Smooth muscle cell (in vitro differentiated cells): ENCODE data around the gene SLC35E1. TPM values are rescaled to one million over a fixed set of nuclear protein-coding genes. Genes with fewer than 3 reads are reported as not detected.

ENCODE experiments used
- DNase-seq: peaks from one replicate; lab custom pipeline; 2025; ENCODE audit not compliant: unreplicated experiment; lab: John Stamatoyannopoulos, UW
- H2AFZ ChIP-seq: fragments of 200-600 bp; sonication (generic); 2 replicates; pipeline ENCODE4 v1.6.0; 2016; ENCODE audit warnings: antibody characterized with exemption, low read depth, mild to moderate bottlenecking
- H3F3A ChIP-seq: fragments of 200-600 bp; sonication (generic); 2 replicates; pipeline ENCODE4 v1.6.0; 2017; ENCODE audit warnings: antibody characterized with exemption, low read depth
- H3K27ac ChIP-seq: fragments of 200-600 bp; sonication (generic); 2 replicates; pipeline ENCODE4 v1.5.1; 2016; ENCODE audit warnings: low read depth, mild to moderate bottlenecking
- H3K27me3 ChIP-seq: fragments of 200-600 bp; sonication (generic); 2 replicates; pipeline ENCODE4 v1.6.1; 2016; ENCODE audit warnings: low read depth, mild to moderate bottlenecking
- H3K36me3 ChIP-seq: fragments of 200-600 bp; sonication (generic); 2 replicates; pipeline ENCODE4 v1.5.1; 2016; ENCODE audit warnings: low read depth
- H3K4me1 ChIP-seq: fragments of 200-600 bp; sonication (generic); 2 replicates; pipeline ENCODE4 v1.5.1; 2016; ENCODE audit warnings: low read depth
- H3K4me2 ChIP-seq: fragments of 200-600 bp; sonication (generic); 2 replicates; pipeline ENCODE4 v1.6.0; 2016; ENCODE audit warnings: mild to moderate bottlenecking
- H3K4me3 ChIP-seq: fragments of 200-600 bp; sonication (generic); 2 replicates; pipeline ENCODE4 v1.5.1; 2016; ENCODE audit warnings: mild to moderate bottlenecking
- H3K79me2 ChIP-seq: fragments of 200-600 bp; sonication (generic); 2 replicates; pipeline ENCODE4 v1.6.0; 2016; ENCODE audit warnings: low read depth, mild to moderate bottlenecking
- H3K9ac ChIP-seq: fragments of 200-600 bp; sonication (generic); 2 replicates; pipeline ENCODE4 v1.6.0; 2016; ENCODE audit warnings: low read depth
- H3K9me3 ChIP-seq: fragments of 200-600 bp; sonication (generic); replicated peaks from 2 replicates; pipeline ENCODE4 v1.5.1; 2016; ENCODE audit warnings: low read depth
- H4K20me1 ChIP-seq: fragments of 200-600 bp; sonication (generic); 2 replicates; pipeline ENCODE4 v1.6.0; 2016; ENCODE audit warnings: low read depth
- WGBS: methylation state at CpG from one replicate; pipeline ENCODE4 v1.1.7; 2016; ENCODE audit warnings: low lambda C conversion rate; 5-methylcytosine and 5-hydroxymethylcytosine counted together
- polyA plus RNA-seq: library from polyadenylated mRNA; unstranded; fragments of >200 nt; fragmentation: Nextera tagmentation; extraction: Ambion mirVana; gene quantifications from 2 replicates; pipeline ENCODE4 v1.2.1, GENCODE V29; 2016
- total RNA-seq: library from RNA; depleted of rRNA; stranded (reverse); fragments of >200 nt; gene quantifications from 2 replicates; pipeline ENCODE4 v1.2.3, GENCODE V29; 2014
- TF ChIP-seq, protein P1 (sequence below): fragments of 200-600 bp; sonication (generic); IDR thresholded peaks from 2 replicates; pipeline ENCODE4 v1.5.1; 2017; ENCODE audit warnings: borderline replicate concordance, mild to moderate bottlenecking, antibody characterized with exemption; ENCODE audit not compliant: insufficient read depth, poor library complexity, severe bottlenecking

The SLC35E1 gene
- total and polyA plus RNA-seq, 2 experiments from 2014 or later, result 35.3 to 37.3 TPM

DNA sequence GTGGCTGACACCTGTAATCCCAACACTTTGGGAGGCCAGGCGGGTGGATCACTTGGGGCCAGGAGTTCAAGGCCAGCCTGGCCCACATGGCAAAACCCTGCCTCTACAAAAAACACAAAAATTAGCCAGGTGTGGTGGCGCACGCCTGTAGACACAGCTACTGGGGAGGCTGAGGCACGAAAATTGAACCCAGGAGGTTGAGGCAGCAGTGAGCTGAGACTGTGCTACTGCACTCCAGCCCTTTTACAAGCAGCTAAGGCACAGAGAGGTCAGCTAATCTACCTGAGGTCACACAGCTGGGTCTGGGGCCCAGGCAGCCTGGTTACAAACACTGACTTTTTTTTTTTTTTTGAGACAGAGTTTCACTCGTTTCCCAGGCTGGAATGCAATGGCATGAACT lies 28.6 kb upstream of the SLC35E1 start:
- H3K9me3 ChIP-seq, result no peaks in the 10 kb centered on the region
- DNase-seq, result no peak
- H4K20me1 ChIP-seq, result peaks cover 100% of the 10 kb centered on the region
- peaks cover 100% of the 10 kb centered on the region for H3K79me2 ChIP-seq
- no peak overlapping the region for H3K4me3 ChIP-seq
- TF ChIP-seq, protein P1, sequence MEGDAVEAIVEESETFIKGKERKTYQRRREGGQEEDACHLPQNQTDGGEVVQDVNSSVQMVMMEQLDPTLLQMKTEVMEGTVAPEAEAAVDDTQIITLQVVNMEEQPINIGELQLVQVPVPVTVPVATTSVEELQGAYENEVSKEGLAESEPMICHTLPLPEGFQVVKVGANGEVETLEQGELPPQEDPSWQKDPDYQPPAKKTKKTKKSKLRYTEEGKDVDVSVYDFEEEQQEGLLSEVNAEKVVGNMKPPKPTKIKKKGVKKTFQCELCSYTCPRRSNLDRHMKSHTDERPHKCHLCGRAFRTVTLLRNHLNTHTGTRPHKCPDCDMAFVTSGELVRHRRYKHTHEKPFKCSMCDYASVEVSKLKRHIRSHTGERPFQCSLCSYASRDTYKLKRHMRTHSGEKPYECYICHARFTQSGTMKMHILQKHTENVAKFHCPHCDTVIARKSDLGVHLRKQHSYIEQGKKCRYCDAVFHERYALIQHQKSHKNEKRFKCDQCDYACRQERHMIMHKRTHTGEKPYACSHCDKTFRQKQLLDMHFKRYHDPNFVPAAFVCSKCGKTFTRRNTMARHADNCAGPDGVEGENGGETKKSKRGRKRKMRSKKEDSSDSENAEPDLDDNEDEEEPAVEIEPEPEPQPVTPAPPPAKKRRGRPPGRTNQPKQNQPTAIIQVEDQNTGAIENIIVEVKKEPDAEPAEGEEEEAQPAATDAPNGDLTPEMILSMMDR, result no peak
- no peak overlapping the region for H3K4me2 ChIP-seq
- 98% methylated on average over 4 of the region's 5 CpGs for WGBS
- no peaks in the 10 kb centered on the region for H3K36me3 ChIP-seq
- no peak overlapping the region for H3K27ac ChIP-seq
- H3K27me3 ChIP-seq, result no peaks in the 10 kb centered on the region
- no peak overlapping the region for H2AFZ ChIP-seq
- H3K9ac ChIP-seq, result no peak overlapping the region
- H3K4me1 ChIP-seq, result no peaks in the 10 kb centered on the region
- H3F3A ChIP-seq, result no peaks in the 10 kb centered on the region

DNA sequence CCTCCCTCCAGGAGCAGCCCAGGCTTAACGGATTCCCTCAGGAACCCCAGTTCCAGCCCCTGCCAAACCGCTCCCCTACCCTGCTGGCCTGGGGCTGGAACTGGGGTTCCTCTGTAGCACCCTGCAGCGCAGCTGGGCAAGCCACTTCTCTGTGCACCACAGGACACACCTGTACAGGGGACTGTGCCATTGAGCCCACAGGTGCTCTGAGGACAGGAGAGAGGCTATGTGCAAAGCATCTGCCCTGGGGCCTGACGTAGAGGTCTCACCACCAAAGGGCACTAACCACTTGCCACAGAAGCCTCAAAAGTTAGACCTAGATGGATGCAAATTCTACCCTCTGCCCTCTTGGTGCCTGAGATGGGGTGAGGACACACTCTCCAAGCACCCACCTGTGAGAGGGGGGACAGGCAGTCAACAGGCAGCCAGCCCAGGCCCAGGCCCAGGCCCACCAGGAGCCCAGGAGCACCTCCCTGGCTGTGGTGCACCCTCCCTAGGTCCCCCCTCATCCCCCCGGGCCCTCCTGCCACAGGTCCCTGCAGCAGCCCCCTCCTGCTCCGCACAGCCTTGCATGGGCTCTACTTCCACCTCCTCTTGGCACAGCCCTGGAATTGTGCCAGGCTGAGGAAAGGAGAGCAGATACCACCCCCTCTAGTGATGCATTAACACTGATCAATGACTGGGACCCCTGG lies 27.6 kb upstream of the SLC35E1 start:
- no peaks in the 10 kb centered on the region for H3F3A ChIP-seq
- 91% methylated on average over 5 of the region's 6 CpGs for whole genome bisulfite sequencing
- H3K27ac ChIP-seq, result no peak overlapping the region
- DNase-seq, result no peak
- H3K36me3 ChIP-seq, result no peaks in the 10 kb centered on the region
- H3K9me3 ChIP-seq, result no peaks in the 10 kb centered on the region
- TF ChIP-seq, protein P1, result no peak
- H4K20me1 ChIP-seq, result peaks cover 100% of the 10 kb centered on the region
- no peak overlapping the region for H3K4me2 ChIP-seq
- peaks cover 100% of the 10 kb centered on the region for H3K79me2 ChIP-seq
- H2AFZ ChIP-seq, result no peak overlapping the region
- no peak overlapping the region for H3K4me3 ChIP-seq
- no peaks in the 10 kb centered on the region for H3K27me3 ChIP-seq
- H3K9ac ChIP-seq, result no peak overlapping the region
- no peaks in the 10 kb centered on the region for H3K4me1 ChIP-seq

DNA sequence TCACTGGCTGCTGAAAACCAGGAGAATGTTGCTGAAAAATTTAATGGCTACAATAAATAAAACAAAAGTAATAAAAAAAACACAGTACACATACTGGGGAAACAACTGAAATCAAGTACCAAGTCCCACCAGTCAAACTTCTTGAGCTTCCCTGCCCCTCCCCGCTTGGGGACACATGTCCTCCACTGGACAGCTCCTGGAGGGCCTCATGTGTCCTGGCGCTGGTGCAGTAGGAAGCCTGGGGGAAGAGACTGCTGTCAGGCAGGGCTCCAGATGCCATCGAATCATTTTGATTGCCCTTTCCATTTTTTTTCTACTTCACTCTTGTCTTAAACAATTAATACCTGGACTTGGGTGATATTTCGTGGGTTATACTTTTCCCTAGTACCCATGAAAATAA lies 26.6 kb upstream of the SLC35E1 start:
- no peak overlapping the region for H3K4me2 ChIP-seq
- no peak overlapping the region for H3K27ac ChIP-seq
- 80% methylated on average over 4 of the region's 4 CpGs for WGBS
- TF ChIP-seq, protein P1, result no peak
- peaks cover 100% of the 10 kb centered on the region for H4K20me1 ChIP-seq
- H3K27me3 ChIP-seq, result no peaks in the 10 kb centered on the region
- H3K4me3 ChIP-seq, result no peak overlapping the region
- H3K4me1 ChIP-seq, result no peaks in the 10 kb centered on the region
- no peaks in the 10 kb centered on the region for H3K36me3 ChIP-seq
- no peak overlapping the region for H3K9ac ChIP-seq
- H2AFZ ChIP-seq, result no peak overlapping the region
- H3K9me3 ChIP-seq, result no peaks in the 10 kb centered on the region
- H3K79me2 ChIP-seq, result peaks cover 100% of the 10 kb centered on the region
- no peaks in the 10 kb centered on the region for H3F3A ChIP-seq
- no peak for DNase-seq

DNA sequence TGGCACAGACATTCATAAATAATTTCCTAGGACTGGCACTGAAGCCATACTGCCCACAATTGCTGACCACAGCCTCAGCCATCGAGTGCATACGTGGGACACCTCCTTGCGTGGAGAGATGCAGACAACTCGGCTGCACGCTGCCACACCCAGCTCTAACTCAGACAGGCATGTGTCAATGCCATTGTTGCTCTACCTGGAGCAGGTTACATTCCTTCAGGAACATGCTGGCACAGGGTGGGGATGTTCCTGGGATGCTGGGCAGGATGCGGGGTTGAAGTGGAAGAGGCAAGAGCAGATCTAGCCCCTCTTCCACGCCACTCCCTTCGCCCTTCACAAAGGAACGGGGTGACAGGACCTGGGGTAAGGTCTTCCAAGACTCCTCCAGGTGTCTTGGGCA lies 24.2 kb upstream of the SLC35E1 start:
- Histone ChIP-seq H3K4me2 (no peak overlapping the region), H3K4me3 (no peak overlapping the region), H3K27me3 (no peaks in the 10 kb centered on the region), H4K20me1 (peaks cover 100% of the 10 kb centered on the region), H3K79me2 (peaks cover 100% of the 10 kb centered on the region), H3K4me1 (no peaks in the 10 kb centered on the region), H3K9me3 (no peaks in the 10 kb centered on the region), H3F3A (no peaks in the 10 kb centered on the region), H2AFZ (no peak overlapping the region), H3K27ac (no peak overlapping the region), H3K9ac (no peak overlapping the region), H3K36me3 (no peaks in the 10 kb centered on the region)
- whole genome bisulfite sequencing, result 93% methylated on average over 9 of the region's 9 CpGs
- TF ChIP-seq, protein P1, result no peak
- DNase-seq, result no peak
